ENCODE data around the gene PKP4. TPM values are rescaled to one million over a fixed set of nuclear protein-coding genes. Genes with fewer than 3 reads are reported as not detected.

The PKP4 gene
- total and polyA plus RNA-seq, 2 of the 8 experiments (the other 6 are each of a cell fraction or from before 2014, with no cell fraction given), result 48.2 to 88.0 TPM

DNA sequence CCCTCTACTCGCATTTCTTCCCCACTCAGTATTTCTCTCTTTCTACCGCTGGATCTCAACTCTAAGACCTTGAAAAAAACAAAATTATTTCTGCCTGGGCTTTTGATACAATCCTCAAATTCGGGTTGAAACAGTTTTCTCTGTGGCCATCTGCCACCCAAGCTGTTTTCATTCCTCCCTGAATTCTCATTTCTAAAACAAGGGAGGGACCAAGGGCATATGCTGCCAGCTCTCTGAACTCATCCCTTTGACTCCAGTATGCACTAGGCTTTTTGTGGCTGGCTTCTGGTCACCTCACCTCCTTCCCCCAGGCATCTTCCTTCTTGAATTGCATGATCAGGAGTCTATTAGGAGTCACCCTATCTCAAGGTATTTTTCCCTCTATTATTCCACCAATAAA, 49.7 kb upstream of the PKP4 start (continued):
- TF ChIP-seq EZH2 (IDR thresholded peaks at IDR 0.05; ENCODE audit: low read depth, low read length, severe bottlenecking) (no peak), HDAC2 (IDR thresholded peaks at IDR 0.05; ENCODE audit: borderline replicate concordance in 1 of 2, low read depth in 2 of 2, low read length in 2 of 2) (no peak)
